Endothelial cell of umbilical vein (primary cell): ENCODE measurements around the gene SQOR.

Source experiments
- CTCF ChIP-seq, 2 donors: IDR thresholded peaks; 1 replicate in 1 of 2; 2 replicates in 1 of 2; pipeline ENCODE4 v1.5.1; 2011; ENCODE audit warnings: low read length in 2 of 2, mild to moderate bottlenecking in 2 of 2, moderate library complexity in 2 of 2, control low read depth in 1 of 2, inconsistent platforms in 1 of 2, low read depth in 1 of 2; ENCODE audit not compliant: insufficient read depth in 1 of 2; ENCODE audit errors: extremely low read depth in 1 of 2
- EZH2 ChIP-seq: IDR thresholded peaks from 2 replicates; pipeline ENCODE4 v1.6.1; 2012; ENCODE audit warnings: borderline replicate concordance, low read depth, mild to moderate bottlenecking, moderate library complexity, low read length, inconsistent platforms; ENCODE audit not compliant: severe bottlenecking
- FOS ChIP-seq: IDR thresholded peaks from 2 replicates; pipeline ENCODE4 v1.6.1; 2011; ENCODE audit warnings: mild to moderate bottlenecking, low read length, moderate library complexity, borderline replicate concordance; ENCODE audit not compliant: insufficient read depth
- GATA2 ChIP-seq: IDR thresholded peaks from 2 replicates; pipeline ENCODE4 v1.7.0; 2011; ENCODE audit warnings: low read depth, mild to moderate bottlenecking, moderate library complexity, mixed read lengths, low read length; ENCODE audit not compliant: insufficient read length, insufficient read depth
- JUN ChIP-seq: IDR thresholded peaks from 2 replicates; pipeline ENCODE4 v1.6.1; 2011; ENCODE audit warnings: borderline replicate concordance, low read depth; ENCODE audit not compliant: insufficient read length, insufficient read depth
- MAX ChIP-seq: IDR thresholded peaks from 2 replicates; pipeline ENCODE4 v1.6.1; 2011; ENCODE audit not compliant: insufficient read depth, insufficient read length
- POLR2A ChIP-seq: IDR thresholded peaks from 2 replicates; pipeline ENCODE4 v1.6.1; 2012; ENCODE audit warnings: low read depth, mild to moderate bottlenecking, control low read depth, low read length
- POLR2AphosphoS5 ChIP-seq: IDR thresholded peaks from 2 replicates; pipeline ENCODE4 v1.6.1; 2012; ENCODE audit warnings: low read depth, mild to moderate bottlenecking, control low read depth, low read length, moderate library complexity; ENCODE audit not compliant: insufficient read depth

- TF ChIP-seq CTCF (IDR thresholded peaks at IDR 0.05; ENCODE audit: extremely low read depth in 1 of 2, insufficient read depth in 1 of 2, low read depth in 1 of 2, low read length in 2 of 2) (no peak), POLR2A (no peak), POLR2AphosphoS5 (no peak), GATA2 (no peak), EZH2 (no peak), FOS (no peak), JUN (no peak), MAX (no peak)
Measured at GRCh38 chr15:45589256-45589655, 45.6 kb upstream of the SQOR start.
